NCI-H226 (cell line): ENCODE data around the gene CAND2.
"Not testable (repeated sequence)": the region's sequence is repeated elsewhere in the genome, so short reads cannot be mapped to it uniquely, and the experiment has no call there.

ENCODE experiments used
- DNase-seq: peaks from one replicate; pipeline ENCODE4 v3.0.0-alpha.2; 2015

CAND2 gene

DNA sequence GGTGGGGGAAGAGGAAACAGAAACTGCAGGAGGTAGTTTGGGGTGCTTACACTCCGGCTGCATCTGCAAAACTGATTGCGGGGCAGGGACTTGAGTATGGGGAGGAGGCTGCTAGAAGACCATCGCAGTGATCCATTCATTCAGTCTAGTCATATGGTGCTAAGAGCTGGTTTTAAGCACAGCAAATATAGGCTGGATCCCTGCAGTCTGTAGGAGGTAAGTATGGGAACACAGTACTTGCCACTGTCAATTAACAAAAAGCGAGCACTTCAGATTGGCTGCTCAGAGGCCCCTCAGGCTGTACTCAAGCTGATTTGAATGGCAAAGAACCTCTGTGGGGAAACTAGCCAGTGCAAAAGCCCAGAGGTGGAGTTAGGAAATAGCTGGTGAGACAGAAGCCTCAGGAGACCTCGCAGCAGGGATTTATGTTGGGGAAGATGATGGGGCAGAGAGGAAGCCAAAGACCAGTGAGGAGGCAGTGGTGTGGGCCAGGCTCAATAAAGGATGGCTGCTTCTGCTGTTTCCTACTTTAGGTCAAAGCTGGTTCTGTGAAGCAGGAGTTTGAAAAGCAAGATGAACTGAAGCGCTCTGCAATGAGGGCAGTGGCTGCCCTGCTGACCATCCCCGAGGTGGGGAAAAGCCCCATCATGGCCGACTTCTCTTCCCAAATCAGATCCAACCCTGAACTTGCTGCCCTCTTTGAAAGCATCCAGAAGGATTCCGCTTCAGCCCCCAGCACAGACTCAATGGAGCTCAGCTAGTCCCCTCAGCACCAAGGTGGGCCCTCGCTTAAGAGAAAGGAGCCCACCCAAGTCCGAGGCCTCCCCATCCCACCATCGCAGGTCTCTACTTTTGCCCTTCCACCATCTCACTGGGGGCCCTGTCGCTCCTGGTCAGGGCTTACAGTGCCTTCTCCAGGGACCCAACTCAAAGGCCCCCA lies 37.0 kb downstream of the CAND2 start:
- DNase-seq: no peak

DNA sequence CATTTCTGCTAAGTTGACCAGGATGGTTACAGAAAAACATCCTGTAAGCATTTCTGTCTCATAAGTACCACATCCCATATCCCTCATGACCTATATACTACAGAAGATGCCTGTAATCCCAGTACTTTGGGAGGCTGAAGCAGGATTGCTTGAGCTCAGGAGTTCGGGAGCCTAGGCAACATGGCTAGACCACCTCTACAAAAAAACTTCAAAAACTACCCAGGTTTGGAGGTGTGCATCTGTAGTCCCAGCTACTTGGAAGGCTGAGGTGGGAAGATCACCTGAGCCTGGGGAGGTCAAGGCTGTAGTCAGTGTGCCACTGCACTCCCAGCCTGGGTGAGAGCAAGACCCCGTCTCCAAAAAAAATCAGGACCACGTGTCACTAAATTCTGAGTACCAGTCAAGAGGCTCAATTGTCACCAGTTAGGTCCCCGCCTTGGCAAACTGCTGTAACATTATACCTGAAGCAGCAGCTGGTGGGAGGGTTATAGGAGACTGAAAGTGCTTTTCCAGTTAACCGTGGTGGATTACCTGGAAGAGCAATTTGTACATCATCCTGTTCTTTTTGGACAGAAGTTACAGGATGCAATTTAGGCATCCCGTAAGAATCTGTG lies 38.7 kb downstream of the CAND2 start:
- DNase-seq: no peak

GRCh38 chr3:12837295-12837986 lies 41.0 kb downstream of the CAND2 start:
- no peak for DNase-seq

GRCh38 chr3:12838179-12838965 lies 41.9 kb downstream of the CAND2 start:
- DNase-seq: no peak

DNA sequence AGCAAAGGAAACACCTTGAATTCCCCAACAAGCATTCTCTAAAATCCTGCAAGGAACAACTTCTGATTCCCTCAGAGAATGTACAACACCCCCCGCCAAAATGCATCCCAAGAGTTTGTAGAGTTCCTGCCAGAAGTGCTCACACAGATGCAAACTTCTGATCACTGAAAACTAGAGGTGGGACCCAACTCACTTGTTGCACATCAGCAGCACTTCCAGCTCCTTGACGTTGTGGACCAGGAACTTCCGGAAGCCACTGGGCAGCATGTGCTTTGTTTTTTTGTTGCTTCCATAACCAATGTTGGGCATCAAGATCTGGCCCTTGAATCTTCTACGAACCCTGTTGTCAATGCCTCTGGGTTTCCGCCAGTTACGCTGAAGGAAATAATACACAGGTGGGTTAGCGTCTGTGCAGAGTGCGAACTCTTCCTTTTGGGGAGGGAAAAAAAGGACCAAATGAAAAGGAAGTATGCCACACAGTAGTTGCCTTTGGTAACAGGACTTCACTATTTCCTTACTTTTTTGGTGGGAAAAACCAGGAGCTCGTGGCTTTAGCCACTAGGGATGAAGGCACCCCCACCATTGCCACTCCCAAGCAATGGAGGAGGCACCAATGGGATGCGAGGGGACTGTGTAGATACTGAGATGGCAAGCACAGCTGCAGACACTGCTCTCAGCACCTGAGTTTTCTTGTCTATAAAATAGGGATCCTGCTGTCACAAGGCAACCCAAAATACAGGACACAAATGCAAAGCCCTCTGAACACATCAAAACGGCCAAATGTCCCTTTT lies 42.9 kb downstream of the CAND2 start:
- no peak for DNase-seq

DNA sequence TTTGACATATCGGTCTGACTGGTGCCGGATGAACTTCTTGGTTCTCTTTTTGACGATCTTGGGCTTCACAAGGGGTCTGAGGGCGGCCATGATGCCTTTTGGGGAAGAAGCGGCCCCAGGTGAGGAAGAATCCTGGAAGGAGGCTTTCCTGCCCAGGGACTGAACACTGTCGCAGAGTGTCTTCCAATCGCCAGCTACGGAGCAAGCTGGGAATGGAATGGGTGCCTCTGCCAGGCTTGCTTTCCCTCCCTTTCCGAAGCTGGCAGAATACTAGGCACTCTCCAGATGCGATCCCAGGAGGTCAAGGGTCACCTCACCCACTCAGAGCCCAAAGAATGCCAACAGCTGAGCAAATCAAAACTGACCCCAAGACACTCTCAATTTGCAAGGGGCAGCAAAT lies 43.7 kb downstream of the CAND2 start:
- DNase-seq: not testable (repeated sequence)

- no peak for DNase-seq
Measured at GRCh38 chr3:12840591-12841148, 44.2 kb downstream of the CAND2 start.

DNA sequence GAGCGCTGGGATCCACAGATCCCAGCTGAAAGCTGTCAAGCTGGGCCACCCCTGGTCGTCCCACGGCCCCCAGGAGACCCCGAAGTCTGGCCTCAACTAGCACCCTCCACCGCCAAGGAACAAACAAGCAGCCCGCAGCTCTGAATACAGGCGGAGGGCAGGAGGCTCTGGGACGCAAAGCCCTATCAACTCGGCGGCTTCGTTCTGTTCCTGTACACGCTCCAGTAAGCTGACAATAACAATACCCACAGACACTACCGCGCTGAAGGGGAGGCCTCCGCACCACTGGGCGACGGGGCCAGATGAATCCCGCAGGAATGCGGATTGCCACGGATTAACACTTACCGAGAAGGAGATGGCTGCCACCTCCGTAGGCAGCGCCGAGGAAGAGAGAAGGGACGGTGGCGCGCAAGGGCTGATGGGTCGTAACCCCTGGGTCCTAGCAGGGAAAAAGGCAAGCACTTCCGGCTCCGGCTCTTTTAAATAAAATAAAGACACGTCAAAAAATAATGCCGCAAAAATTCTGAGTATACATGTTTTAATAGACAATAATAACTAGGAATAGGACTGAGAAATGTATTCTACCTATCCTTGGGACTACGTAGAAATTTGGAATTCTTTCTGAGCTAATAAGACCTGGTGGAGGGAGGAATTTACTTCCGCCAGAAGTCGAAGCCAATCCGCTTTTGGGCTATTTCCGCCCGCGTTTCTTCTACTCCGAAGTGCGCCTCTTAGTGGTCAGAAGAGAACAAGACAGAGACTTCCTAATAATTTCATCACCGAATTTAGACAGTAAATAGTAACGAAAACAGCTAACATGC lies 44.9 kb downstream of the CAND2 start, which contains the start of gene RPL32:
RPL32 (minus strand) TSS at position 417 of the 821 bp plus-strand sequence. CDS start 1,328 bp downstream, outside the sequence.
- DNase-seq: peak; percentile 75

GRCh38 chr3:12841970-12842328 lies 45.5 kb downstream of the CAND2 start:
- DNase-seq: no peak

DNA sequence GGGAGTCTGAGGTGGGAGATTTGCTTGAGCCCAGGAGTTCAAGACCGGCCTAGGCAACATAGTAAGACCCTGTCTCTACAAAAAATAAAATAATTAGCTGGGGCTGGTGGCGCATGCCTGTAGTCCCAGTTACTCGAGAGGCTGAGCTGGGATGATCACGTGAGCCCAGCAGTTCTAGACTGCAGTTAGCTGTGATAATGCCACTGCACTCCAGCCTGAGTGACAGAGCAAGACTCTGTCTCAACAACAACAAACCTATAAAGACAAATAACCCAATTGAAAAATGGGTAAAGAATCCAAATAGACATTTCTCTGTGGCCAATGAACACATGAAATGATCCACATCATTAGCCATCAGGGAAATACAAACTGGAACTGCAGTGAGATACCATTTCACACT lies 46.0 kb downstream of the CAND2 start:
- DNase-seq: no peak

DNA sequence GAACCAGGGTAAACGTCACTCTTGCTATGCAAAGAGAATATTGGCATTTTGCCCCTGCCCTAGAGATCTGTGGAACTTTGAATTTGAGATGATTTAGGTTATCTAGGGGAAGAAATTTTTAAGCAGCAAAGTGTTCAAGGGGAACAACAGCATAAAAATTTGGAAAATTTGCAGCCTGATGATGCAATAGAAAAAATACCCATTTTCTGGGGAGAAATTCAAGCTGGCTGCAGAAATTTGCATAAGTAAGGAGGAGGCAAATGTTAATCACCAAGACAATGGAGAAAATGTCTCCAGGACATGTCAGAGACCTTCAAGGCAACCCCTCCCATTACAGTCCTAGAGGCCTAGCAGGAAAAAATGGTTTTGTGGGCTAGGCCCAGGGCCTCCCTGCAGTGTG lies 49.3 kb downstream of the CAND2 start:
- no peak for DNase-seq

DNA sequence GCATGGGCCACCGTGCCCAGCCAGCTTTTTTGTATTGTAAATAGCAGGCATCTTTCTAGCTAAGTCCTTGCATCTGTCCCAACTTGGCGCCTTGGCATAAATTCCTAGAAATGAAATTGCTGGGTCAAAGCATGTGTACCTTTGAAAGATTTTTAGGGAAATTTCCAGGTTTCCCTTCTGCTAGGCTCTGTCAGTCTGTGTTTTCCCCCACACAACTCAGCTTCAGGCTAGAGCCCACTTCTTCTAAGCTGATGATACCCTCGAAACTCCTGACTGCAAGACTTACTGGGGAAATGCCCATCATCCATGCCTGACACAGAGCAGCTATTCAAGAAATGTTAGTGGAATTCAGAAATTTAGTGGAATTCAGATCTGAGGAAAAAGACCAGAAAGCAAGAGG lies 55.7 kb downstream of the CAND2 start:
- no peak for DNase-seq

DNA sequence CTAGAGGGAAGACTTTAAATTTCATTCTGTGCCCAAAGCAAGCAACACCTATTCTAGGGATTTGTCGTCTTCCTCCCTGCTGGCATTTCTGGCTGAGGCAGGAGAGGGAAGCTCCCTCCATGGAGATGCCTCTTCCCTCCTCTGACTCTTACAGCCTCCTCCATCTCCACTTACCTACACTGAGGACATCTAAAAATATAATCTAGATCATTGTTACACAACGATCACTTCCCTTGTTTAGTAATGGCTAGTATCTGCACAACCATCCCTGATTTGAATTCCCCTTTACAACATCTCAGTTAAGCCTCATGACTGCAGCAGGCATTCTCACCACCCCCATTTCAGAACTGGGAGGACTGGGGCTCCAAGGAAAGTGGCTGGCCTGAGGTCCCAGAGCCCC lies 57.4 kb downstream of the CAND2 start:
- DNase-seq: not testable (repeated sequence)

GRCh38 chr3:12854565-12854964 lies 58.1 kb downstream of the CAND2 start:
- DNase-seq: no peak

GRCh38 chr3:12856626-12857025 lies 60.1 kb downstream of the CAND2 start:
- no peak for DNase-seq

DNA sequence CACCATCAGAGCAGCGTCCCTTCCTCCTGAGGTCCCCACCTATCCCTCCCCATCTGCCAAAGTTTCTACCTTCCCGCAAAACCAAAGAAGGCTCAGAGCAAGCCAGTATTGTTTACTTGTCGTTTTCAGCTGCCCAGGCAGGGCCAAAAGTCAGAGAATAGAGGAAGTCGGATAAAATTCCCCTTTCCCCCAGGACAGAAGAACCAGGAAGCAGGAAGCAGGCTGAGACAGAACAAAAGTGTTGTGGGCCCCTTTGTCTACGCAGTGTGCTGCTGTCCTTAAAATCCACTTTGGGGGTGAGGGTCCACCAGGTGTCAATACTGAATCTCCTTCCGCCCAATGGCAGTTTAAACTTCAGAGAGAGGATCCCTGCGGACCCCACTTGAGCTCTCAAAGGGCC lies 63.4 kb downstream of the CAND2 start:
- no peak for DNase-seq

GRCh38 chr3:12861611-12862010 lies 65.1 kb downstream of the CAND2 start:
- no peak for DNase-seq

DNA sequence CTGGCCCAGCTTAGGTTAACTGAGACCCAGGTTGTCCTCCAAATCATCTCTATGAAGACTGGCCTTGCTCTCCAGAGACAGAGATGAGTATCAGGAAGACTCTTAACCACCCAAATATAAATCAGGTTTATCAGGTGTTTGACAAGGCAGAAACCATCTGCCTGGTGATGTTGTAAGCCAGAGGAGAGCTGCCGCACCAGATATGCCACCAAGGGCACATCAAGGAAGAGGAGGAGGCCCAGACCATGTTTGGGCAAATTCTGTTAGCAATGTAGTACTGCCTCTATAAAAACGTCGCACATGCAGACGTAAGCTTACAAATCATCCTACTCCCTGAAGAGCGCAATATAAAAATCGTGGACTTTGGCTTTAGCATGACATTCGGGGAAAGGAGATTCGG lies 65.9 kb downstream of the CAND2 start:
- no peak for DNase-seq

DNA sequence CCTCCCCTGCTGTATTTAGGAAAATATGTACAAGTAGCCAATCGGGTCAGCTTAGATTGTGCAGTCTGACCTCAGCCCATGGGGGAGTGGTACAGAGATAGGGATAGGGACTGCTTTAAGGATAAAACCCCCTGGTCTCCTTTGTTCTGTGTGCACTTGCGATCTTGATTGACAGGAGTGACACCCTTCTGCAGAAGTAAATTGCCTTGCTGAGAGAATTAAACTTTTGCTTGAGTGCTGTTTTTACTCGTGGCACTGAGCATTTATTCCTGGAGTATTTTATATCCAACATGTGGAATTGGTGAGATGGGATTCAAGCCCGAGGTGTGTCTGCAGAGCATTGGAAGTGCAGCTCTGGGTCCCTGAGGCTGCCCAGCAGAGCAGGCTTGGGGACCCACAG lies 68.8 kb downstream of the CAND2 start:
- DNase-seq: no peak

GRCh38 chr3:12866836-12867235 lies 70.4 kb downstream of the CAND2 start:
- no peak for DNase-seq
